Measurements from ENCODE around the gene OGFOD1.

DNA sequence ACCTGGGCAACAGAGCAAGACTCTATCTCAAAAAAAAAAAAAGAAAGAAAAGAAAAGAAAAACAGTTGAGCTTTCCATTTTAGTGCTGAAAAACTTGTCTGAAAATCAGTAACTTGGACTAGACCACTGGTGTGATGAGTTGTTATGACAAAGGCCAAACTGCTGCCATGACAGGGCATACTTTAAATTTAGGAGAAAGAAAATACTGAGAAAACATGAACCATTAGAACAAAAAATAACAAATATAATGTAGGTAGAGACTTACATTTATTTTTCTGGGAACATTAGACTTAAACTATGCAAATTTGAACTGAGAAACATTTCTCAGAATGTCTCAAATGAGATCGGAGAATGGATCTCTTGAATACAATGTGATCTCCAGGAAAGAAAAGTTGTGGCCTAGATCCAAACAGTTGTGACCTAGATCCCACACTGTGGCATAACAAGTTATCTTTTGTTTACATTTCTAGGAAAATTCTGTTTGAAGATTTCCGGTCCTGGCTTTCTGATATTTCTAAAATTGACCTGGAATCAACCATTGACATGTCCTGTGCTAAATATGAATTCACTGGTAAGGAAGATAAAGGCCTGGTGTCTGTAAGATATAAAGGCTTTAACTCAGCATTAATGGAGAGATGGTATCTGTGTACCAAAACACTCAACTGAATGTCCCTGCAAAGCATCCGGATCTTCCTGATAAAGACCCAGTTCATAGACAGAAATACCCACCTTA lies 10.9 kb downstream of the OGFOD1 start:
- TF ChIP-seq, protein P1, sequence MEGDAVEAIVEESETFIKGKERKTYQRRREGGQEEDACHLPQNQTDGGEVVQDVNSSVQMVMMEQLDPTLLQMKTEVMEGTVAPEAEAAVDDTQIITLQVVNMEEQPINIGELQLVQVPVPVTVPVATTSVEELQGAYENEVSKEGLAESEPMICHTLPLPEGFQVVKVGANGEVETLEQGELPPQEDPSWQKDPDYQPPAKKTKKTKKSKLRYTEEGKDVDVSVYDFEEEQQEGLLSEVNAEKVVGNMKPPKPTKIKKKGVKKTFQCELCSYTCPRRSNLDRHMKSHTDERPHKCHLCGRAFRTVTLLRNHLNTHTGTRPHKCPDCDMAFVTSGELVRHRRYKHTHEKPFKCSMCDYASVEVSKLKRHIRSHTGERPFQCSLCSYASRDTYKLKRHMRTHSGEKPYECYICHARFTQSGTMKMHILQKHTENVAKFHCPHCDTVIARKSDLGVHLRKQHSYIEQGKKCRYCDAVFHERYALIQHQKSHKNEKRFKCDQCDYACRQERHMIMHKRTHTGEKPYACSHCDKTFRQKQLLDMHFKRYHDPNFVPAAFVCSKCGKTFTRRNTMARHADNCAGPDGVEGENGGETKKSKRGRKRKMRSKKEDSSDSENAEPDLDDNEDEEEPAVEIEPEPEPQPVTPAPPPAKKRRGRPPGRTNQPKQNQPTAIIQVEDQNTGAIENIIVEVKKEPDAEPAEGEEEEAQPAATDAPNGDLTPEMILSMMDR (IDR thresholded peaks at IDR 0.05) = no peak
- no peak for TF ChIP-seq POLR2A (IDR thresholded peaks at IDR 0.05)
- no peak for TF ChIP-seq POLR2AphosphoS5 (IDR thresholded peaks at IDR 0.05)
